GM19372 (cell line): ENCODE data around the gene NF1.

Source experiments
- ATAC-seq: cut with Tn5 transposase; IDR thresholded peaks from one replicate; pipeline ENCODE4 v1.9.1; 2021; ENCODE audit warnings: mild to moderate bottlenecking, low read depth, moderate library complexity; ENCODE audit not compliant: unreplicated experiment

NF1 gene

GRCh38 chr17:31392002-31392855 is 297.5 kb downstream of the NF1 start:
- no peak for ATAC-seq

- no peak for ATAC-seq
Observed at GRCh38 chr17:31392856-31393748, 298.3 kb downstream of the NF1 start.

- no peak for ATAC-seq
Observed at GRCh38 chr17:31393749-31394146, 299.0 kb downstream of the NF1 start.

- ATAC-seq: no peak
Observed at GRCh38 chr17:31394544-31394943, 299.8 kb downstream of the NF1 start.

- no peak for ATAC-seq
Observed at GRCh38 chr17:31397256-31397939, 302.6 kb downstream of the NF1 start.

GRCh38 chr17:31398381-31399311 is 303.9 kb downstream of the NF1 start:
- no peak for ATAC-seq

- no peak for ATAC-seq
Observed at GRCh38 chr17:31400481-31400950, 305.7 kb downstream of the NF1 start.

- ATAC-seq: no peak
Observed at GRCh38 chr17:31401456-31402254, 306.9 kb downstream of the NF1 start.

GRCh38 chr17:31404028-31404949 is 309.5 kb downstream of the NF1 start:
- no peak for ATAC-seq

GRCh38 chr17:31405890-31406371 is 311.2 kb downstream of the NF1 start:
- ATAC-seq: no peak

GRCh38 chr17:31408586-31408985 is 313.8 kb downstream of the NF1 start:
- ATAC-seq: no peak

- no peak for ATAC-seq
Observed at GRCh38 chr17:31411707-31412285, 317.0 kb downstream of the NF1 start.

GRCh38 chr17:31412511-31412910 is 317.7 kb downstream of the NF1 start:
- ATAC-seq: no peak

- no peak for ATAC-seq
Observed at GRCh38 chr17:31413081-31413799, 318.5 kb downstream of the NF1 start.

GRCh38 chr17:31413874-31414549 is 319.2 kb downstream of the NF1 start:
- no peak for ATAC-seq

GRCh38 chr17:31414550-31414918 is 319.8 kb downstream of the NF1 start:
- ATAC-seq: no peak
